Cortex of kidney (tissue), 1 donor: ENCODE measurements around the gene C20orf141.
"Not testable (repeated sequence)": the region's sequence is repeated elsewhere in the genome, so short reads cannot be mapped to it uniquely, and the experiment has no call there.

Experiments
- DNase-seq: peaks from one replicate; lab custom pipeline; 2025; lab: John Stamatoyannopoulos, UW

The C20orf141 gene

DNA sequence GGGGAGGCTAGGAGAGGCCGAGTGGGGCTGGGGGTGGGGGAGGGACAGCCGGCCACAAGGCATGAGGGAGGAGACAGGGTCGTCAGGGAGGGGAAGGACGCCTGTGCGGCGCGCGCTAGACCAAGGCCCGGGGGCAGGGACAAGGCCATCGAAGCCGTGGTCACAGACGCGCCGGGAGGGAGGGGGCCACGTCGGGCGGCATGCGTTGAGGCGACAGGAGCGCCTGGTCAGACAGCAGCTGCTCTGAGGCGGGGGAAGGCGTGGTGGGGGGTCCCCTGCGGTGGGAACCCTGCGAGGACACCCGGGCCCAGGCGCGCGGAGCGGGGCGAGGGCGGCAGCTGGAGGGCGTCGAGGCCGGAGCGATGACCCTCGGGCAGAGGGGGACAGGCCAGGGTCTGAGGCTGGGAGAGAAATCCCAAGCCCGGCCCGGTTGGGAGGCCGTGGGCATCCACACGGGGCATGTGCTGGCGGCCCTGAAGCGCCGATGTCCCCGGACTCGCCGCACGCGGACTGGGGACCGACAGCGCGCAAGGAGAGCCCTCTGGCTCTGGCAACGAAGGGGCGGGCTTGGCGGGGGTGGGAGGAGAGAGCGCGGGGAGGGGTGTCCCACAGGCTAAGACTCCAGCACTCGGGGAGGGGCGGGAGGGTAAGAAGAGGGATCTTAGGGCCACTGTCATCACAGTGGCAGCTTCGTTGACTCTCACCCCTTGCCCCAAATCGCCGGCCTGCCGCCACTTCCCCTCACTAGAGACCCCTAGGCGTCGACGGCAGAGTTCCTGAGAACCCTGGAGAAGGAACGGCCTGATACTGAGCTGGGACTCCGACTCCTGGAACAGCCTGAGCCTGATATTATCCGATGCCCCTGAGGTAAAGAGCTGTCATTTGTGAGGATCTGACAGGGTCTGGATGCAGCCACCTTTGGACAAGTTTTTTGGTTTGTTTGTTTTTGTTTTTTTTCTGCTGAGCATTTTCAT is 6.4 kb downstream of the C20orf141 start:
- no peak for DNase-seq

DNA sequence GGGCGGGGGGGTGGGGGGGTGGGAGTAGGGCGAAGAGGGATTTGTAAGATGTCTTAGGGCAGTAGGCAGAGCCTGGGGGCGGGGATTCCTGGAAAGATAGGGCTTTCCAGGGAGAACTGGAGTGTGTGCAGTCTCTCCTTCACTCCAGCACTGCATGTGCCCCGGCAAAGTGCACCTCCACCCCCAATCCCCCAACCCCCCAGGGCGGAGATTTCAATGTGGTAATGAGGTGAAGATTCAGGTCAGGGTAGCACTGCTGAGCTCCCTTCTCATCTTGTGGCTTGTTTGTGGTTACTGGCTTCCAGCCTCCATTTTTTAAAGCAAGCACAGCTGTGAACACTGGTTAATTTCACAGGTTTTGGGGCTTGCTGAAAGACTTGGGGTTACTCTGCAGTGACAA is 7.3 kb downstream of the C20orf141 start:
- no peak for DNase-seq

DNA sequence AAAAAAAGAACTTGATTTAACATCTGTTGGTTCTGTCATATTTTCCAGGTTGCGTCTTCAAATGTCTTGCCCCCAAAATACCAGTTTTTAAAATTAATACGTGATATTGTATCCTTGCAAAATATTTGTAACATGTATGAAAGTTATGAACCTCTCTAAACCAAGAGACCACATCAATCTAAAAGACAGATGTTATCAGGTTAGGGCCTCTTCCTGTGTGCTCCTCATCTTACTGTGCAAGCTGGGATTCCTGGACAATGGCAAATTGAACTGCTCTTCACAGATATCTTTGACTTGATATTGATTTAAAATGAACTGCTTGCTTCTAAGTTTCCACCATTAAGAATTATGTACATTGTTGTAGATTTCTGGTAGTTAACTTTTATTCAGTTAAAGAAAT is 11.0 kb downstream of the C20orf141 start:
- no peak for DNase-seq

DNA sequence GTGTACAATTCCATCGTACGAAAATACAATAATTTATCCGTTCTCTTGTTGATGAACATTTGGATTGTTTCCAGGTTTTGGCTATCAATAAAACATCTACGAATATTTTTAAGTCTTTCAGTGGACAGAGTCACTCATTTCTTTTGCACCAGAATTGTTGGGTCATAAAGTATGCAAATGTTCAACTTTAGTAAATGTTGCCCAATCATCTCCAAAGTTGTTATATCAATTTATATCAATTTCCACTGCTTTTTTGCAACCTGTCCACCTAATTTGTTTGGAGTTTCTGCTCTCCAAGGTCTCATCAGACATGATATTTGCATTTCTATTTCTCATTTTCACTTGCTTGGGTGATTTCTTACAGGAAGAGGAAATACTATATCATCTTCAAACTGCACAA is 11.9 kb downstream of the C20orf141 start:
- DNase-seq, result no peak

DNA sequence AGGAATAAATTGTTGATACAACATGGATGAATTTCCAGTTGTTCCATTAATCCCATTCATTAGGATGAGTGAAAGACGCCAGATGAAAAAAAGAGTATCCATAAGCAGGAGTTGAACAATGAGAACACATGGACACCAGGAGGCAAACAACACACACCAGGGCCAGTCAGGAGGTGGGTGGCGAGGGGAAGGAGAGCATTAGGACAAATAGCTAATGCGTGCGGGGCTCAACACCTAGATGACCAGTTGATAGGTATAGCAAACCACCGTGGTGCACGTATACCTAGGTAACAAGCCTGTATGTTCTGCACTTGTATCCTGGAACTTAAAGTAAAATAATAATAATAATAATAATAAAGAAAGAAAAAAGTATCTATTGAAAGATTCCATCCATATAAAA is 14.6 kb downstream of the C20orf141 start:
- DNase-seq, result no peak

DNA sequence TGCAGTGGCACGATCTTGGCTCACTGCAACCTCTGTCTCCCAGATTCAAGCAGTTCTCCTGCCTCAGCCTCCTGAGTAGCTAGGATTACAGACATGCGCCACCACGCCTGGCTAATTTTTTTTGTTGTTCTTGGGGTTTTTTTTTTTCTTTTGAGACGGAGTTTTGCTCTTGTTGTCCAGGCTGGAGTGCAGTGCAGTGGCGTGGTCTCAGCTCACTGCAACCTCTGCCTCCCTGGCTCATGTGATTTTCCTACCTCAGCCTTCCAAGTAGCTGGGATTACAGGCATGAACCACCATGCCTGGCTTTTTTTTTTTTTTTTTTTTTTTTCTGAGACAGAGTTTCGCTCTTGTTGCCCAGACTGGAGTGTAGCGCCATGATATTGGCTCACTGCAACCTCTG is 16.4 kb downstream of the C20orf141 start:
- DNase-seq, result not testable (repeated sequence)

DNA sequence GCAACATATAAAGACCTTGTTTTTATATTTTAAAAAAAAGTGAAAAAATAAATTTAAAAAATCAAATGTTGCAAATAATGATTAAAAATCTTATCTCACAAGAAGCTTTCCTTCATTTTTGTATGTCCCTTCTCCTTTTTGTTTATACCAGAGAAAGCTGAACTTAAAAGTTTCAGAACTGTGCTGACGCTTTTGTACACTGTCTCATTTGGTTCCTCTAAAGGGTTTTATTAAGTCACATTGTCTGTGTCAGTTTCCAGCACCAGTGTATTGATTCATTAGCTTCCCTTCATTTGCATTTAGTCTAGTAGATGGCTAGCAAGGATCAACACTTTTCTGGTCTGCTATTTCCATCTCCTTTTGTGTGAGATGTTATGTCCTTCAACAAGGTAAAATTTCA is 19.0 kb downstream of the C20orf141 start:
- no peak for DNase-seq

DNA sequence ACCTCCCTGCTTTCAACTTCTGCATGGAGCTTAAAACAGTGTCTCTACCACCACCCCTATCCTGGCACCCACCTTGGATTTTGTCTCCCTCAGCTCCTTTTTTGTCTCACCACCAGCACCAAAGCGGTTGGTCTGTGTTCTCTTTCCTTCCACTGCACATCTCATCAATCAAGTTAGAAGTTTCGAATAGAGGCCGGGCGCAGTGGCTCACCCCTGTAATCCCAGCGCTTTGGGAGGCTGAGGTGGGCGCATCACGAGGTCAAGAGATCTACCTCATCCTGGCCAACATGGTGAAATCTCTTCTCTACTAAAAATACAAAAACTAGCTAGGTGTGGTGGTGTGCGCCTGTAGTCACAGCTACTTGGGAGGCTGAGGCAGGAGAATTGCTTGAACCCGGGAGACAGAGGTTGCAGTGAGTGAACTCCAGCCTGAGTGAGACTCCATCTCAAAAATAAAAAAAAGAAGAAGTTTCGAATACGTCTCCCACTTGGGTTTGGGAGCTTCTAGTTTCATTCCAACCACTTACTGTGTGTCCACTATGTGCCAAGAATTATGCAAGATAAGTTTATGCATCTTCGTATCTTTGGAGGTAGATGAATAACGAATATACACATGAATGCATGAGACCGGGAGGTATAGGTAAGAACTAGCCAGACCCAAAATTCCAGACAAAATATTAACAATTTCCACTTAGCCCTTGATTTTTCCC is 19.8 kb downstream of the C20orf141 start:
- DNase-seq, result no peak

DNA sequence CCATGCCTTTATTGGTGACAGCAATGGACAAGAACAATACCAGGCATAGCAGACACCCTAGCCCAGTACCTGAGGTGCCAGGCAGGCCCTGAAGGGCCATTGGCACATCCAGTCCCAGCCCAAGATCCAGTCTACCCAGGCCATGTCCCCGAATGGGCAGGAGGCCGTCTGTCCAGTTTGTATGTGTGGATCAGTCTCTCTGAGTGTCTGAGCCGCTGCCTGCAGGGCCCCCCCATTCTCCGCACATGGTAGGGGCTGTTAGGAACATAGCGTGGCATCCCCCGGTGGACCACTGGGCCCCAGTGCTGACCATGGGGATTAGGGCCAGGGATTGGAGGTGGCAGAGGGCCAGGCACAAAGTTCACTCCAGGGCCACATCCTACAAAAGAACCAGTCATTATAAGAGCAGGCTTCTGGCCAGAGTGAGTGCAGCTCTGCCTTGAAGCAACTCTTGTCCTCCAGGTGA is 20.6 kb downstream of the C20orf141 start:
- DNase-seq, result no peak

DNA sequence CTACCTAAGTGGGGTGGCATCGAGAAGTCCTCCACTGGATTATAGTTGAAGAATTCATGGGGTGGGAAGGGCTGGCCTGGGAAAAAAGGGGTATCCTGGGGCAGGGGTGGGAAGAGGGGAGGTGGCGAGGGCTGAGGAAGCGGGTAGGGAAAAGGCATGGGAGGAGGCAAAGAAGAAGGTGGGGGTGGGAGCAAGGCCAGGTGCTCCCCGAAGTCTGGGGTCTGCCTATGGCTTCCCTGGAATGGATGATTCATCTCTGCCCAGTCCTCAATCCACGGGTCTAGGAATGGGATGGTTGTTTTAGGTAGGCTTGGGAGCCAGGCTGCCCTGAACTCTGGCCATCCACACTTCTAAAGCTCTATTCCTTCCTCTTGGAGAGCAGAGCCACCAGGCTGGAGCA is 21.2 kb downstream of the C20orf141 start:
- DNase-seq, result no peak

DNA sequence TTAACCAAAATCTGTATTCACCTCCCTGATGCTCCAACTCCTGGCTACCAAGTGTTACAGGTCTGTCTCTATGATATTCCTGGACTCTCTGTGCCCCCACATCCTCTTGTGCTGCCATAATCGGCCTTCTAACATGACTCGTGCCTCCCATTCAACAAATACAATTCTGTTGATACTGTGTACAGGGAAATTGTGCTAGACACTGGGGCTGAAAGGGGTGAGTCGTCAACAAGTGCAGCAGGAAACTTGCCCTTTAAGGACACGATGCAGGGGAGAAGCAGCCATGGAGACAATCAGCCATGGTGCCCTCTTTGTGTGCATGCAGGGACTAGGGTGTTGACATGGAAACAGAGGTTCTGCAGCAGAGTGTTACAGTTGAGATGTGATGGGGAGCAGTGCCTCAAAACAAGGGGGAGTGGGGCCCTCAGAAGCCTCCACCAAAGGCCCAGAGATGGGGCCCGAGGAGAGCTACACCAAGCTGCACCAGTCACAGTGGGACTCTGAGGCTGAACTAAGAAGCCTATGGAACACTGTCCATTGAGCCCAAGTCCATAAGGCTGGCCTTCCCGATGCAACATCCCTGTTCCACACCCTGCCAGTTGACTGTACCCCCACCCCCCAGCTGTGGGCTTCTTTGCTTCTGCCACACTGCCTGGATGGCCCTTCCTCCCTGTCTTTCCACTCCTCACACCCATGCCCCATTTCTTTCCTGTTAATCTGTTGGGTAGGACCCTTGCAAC is 22.6 kb downstream of the C20orf141 start:
- DNase-seq, result no peak

DNA sequence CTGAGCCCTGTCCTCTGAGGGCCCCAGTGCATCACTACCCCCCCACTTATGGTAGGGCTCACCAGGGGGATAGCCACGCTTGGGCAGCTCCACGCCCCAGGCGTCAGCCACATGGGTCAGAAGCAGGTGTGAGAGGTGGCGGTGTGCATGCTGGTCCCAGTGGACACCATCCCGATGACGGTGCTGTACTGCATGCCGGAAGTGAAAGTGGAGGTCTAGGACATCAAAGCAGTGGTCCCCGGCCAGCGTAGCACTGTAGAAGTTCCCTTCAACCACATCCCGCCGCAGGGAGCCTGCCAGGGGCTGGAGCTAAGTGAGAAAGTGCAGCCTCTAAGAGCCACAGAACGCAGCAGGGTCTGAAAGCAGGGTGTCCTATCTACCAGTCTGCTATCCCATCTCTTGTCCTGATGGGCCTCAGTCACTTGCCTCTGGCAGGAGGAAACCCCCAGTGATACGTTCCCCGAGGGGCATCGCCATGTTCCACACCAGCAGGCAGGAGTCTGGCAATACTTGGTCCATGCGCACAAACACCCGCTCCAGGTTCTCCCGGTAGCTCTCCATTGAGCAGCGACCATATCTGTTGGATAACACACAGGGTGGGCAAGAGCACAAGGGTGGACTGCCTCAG is 23.5 kb downstream of the C20orf141 start:
- no peak for DNase-seq

DNA sequence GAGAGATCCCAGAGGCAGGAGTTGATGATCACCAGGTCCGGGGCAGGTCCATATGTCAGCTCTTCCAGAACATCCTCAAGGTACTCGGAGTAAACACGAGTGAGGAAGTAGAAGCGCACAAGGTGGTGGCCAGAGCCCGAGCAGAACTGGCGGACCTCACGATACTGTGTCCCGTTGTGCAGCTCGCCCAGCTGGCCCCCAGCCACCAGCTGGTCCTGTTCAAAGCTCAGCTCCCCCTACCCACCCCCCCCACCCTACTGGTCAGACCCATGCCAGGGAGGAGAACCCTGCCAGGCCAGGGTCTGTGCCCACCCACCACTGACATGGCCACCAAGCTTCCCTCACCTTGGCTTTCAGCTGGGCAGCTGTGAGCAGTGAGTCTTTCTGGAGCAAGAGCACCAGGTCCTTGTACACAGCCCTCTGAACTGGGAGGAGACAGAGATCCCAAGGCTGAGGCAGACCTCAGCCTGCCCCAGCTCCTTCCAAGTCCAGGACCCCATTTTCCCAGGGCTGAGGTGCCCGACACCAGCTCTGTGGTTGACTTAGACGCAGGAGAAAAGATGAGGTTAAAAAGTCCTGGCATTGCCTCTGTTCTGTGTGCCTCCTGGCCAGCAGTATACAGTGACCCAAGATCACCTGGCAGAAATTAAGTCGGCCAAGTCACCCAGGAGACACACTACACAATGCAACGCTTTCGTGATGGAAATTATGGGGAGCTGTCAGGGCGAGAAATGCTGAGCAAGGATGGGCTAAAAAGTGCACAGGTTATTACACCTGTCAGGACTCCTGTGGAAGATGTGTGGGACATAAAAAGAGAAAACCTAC is 24.3 kb downstream of the C20orf141 start:
- DNase-seq, result no peak

DNA sequence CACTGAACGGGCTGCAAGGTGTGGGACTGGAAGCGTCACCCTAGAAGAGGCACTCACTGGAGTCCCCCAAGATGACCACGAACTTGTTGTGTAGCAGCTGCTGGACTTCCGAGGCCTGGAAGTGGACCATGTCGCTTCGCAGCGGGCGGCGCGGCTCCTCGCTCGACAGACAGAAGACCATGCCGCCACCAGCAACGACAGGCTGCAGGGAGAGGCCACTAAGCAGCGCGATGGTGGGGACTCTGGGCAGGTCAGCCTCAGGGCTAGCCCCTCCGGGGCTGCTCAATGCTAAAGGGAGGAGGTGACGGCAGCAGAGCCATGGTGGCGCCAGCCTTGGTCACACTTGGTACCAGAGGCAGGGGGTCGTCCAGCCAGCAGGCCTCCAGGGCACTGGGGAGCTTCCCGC is 24.9 kb downstream of the C20orf141 start:
- no peak for DNase-seq

DNA sequence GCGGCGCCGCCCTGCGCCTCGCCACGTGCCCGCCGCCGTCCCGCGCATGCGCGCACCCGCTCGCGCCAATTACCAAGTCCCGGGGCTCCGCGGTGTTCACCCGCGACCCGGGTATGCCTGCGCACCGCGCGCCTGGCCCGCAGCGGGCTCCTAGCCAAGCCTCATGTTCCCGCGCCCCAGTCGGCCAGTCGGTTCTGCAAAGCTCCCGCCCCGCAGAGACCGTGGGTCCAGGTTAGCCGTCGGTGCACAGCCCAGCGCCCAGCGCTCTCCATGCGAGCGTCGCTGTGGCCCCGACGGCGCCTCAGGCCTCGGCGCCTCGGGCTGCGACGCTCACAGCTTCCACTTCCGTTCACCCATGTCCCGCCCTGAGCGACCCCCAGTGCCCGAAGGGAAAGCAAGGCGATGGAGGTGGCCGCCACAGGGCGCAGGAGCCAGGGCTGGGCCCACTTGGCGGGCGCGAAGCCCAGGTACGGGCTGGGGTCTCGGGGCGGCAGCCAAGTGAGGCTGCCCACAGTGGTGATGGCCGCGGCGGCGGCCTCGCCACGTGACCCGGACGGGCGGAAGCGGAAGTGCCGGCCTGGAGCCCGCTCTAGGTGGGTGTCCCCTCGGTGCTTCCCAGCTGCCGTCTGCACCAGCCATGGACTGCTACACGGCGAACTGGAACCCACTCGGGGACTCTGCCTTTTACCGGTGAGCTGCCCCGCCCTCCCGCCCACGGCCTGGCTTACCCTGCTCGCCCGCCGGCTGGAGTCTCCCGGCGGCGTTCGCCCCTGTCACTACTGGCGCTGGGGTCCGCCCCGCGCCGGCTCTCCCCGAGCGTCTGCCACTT is 25.6 kb downstream of the C20orf141 start, which contains the start of the genes PCED1A and VPS16:
PCED1A (minus strand) TSS at position 518 of the 829 bp plus-strand sequence. CDS start 743 bp downstream, outside the sequence.
VPS16 (plus strand) TSS at position 608 of the 829 bp plus-strand sequence; CDS start at position 638, 30 bp downstream.
- no peak for DNase-seq

DNA sequence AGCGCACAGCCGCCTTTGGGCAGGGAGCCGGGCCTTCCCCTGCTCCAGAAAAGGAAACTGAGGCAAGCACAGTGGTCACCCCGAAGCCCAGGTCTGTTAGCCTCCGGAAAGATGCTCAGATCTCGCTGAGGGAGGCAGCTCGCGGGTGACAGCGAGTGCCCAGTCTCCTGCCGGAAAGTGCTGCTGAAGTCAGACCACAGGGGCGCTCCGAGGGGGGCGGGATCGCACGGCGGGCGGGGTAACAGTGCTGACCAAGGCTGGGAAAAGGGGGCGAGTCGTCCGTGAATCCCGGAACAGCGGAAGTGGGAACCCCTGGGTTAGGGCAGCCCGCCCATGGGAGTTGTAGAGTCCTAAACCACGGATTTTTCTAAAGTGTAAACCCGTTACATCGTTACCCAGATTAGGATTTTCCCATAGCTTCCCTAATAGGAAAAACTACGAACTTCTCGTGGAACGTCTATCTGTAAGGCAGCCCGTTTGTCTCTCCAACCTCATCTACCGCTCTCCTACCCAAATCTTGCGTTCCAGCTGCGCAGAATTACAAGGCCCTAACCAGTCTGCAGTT is 26.3 kb downstream of the C20orf141 start:
- DNase-seq, result no peak

DNA sequence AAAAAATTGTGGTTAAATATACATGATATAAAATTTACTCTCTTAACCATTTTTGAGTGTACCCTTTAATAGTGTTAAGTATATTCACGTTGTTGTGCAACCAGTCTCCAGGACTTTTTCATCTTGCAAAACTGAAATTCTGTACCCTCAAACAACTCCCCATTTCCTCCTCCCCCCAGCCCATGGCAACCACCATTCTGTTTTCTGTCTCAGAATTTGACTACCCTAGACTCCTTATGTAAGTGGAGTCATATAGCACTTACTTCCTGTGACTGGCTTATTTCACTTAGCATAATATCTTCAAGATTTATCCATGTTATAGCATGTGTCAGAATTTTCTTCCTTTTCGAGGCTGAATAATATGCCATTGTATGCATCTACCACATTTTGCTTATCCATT is 30.8 kb downstream of the C20orf141 start:
- DNase-seq, result no peak

DNA sequence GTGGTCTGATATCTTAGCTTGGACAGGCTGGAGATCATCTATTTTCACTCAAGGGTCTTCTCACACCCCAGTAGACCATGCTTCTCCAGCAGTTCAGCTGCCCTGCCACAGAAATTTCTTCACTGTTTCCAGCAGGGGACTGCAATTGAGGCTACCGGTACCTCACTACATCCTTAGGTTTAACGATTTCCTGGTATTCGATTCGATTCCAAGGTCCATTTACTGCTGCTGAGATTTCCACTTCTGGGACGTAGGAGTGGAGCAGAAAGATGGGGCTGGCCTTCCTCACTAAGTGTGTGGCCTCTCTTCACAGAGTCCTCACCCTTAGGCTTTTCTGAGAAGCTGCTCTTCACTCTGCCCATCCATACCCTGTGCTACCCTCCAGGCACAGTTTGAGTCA is 31.9 kb downstream of the C20orf141 start:
- no peak for DNase-seq

DNA sequence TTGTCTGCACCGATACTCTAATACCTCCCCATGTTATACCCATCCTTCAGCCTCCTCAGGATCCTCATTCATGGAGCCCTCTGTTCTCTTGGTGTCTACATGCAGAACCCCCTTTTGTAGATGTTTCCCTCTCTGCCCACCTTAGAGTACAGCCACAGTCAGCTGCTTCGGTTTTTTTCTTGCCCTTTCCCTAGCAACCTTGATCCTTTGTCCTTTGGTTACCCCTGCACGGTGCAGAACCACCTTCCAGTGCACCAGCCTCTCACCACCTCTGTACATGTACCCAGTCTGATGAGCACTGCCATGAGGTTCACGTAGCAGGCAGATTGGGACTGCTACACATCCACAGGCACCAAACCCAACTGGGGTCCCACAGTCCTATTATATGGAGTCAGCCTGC is 33.0 kb downstream of the C20orf141 start:
- no peak for DNase-seq
